C4-2B (cell line): Measurements from ENCODE around the gene IQGAP3.

Experiments
- ZFX ChIP-seq: fragments of 450-650 bp; IDR thresholded peaks from 2 replicates; pipeline ENCODE4 v1.6.1; 2017
- TF ChIP-seq, protein P1 (sequence below): fragments of 450-650 bp; conservative IDR thresholded peaks from 2 replicates; pipeline ENCODE4 v1.5.1; 2017; ENCODE audit warnings: mild to moderate bottlenecking

DNA sequence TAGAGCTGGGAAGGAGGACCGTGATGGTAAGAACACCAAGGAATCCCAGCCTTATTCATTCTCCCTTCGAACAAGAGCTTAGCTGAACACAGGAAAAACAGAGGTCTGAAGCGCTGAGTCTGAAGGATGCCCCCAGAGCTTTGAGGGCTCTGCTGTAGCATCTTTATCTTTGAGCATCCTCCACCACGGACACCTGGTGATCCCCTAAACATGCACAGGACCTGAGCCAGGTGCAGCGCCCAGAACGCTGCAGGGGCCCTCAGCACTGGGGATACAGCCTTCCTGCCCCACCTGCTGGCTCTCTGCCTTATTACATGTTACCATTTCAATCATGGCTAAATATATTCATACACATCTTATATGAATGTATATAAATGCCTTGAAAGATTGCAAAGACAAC is 36.6 kb upstream of the IQGAP3 start:
- TF ChIP-seq, protein P1, sequence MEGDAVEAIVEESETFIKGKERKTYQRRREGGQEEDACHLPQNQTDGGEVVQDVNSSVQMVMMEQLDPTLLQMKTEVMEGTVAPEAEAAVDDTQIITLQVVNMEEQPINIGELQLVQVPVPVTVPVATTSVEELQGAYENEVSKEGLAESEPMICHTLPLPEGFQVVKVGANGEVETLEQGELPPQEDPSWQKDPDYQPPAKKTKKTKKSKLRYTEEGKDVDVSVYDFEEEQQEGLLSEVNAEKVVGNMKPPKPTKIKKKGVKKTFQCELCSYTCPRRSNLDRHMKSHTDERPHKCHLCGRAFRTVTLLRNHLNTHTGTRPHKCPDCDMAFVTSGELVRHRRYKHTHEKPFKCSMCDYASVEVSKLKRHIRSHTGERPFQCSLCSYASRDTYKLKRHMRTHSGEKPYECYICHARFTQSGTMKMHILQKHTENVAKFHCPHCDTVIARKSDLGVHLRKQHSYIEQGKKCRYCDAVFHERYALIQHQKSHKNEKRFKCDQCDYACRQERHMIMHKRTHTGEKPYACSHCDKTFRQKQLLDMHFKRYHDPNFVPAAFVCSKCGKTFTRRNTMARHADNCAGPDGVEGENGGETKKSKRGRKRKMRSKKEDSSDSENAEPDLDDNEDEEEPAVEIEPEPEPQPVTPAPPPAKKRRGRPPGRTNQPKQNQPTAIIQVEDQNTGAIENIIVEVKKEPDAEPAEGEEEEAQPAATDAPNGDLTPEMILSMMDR: no peak; the same call in none of the 2 replicates
- no peak for TF ChIP-seq ZFX
